ENCODE measurements around the gene SUV39H1.

Gene SUV39H1

GRCh38 chrX:48714573-48714972 lies 18.0 kb downstream of the SUV39H1 start:
- TF ChIP-seq CSDC2 (CRISPR knock-in tag; IDR thresholded peaks at IDR 0.05), result no peak
- TF ChIP-seq POU6F1 (CRISPR knock-in tag; IDR thresholded peaks at IDR 0.05; ENCODE audit: borderline replicate concordance, low read depth), result no peak
- ATAC-seq, result no peak

- no peak for TF ChIP-seq PPARA (CRISPR knock-in tag; IDR thresholded peaks at IDR 0.05; ENCODE audit: borderline replicate concordance)
- no peak for ATAC-seq
These were observed 18.5 kb downstream of the SUV39H1 start for GRCh38 chrX:48715072-48715471.

- ATAC-seq, result no peak
- TF ChIP-seq PATZ1 (CRISPR knock-in tag; IDR thresholded peaks at IDR 0.05; ENCODE audit: borderline replicate concordance) (no peak), TSHZ2 (CRISPR knock-in tag; IDR thresholded peaks at IDR 0.05) (no peak), ZNF70 (CRISPR knock-in tag; IDR thresholded peaks at IDR 0.05) (no peak), TCF4 (CRISPR knock-in tag; IDR thresholded peaks at IDR 0.05; ENCODE audit: borderline replicate concordance) (no peak), OSR1 (CRISPR knock-in tag; IDR thresholded peaks at IDR 0.05) (no peak), ARNTL (CRISPR knock-in tag; IDR thresholded peaks at IDR 0.05; ENCODE audit: borderline replicate concordance, low read depth) (no peak), ZNF565 (CRISPR knock-in tag; conservative IDR thresholded peaks at IDR 0.05; ENCODE audit: low read depth) (no peak), PPARA (CRISPR knock-in tag; IDR thresholded peaks at IDR 0.05; ENCODE audit: borderline replicate concordance) (no peak), CSRNP3 (CRISPR knock-in tag; IDR thresholded peaks at IDR 0.05) (no peak), ISL1 (CRISPR knock-in tag; IDR thresholded peaks at IDR 0.05) (no peak), CSDC2 (CRISPR knock-in tag; IDR thresholded peaks at IDR 0.05) (no peak), TOX (CRISPR knock-in tag; IDR thresholded peaks at IDR 0.05; ENCODE audit: borderline replicate concordance) (no peak), BACH2 (CRISPR knock-in tag; IDR thresholded peaks at IDR 0.05; ENCODE audit: borderline replicate concordance) (no peak), SNAI2 (CRISPR knock-in tag; IDR thresholded peaks at IDR 0.05) (no peak), ZNF8 (CRISPR knock-in tag; IDR thresholded peaks at IDR 0.05) (no peak), ZFP30 (CRISPR knock-in tag; IDR thresholded peaks at IDR 0.05) (no peak), ESRRG (CRISPR knock-in tag; IDR thresholded peaks at IDR 0.05) (no peak), GLIS3 (CRISPR knock-in tag; IDR thresholded peaks at IDR 0.05) (no peak), CREB5 (CRISPR knock-in tag; IDR thresholded peaks at IDR 0.05; ENCODE audit: low read depth) (no peak)
These were observed 19.5 kb downstream of the SUV39H1 start for GRCh38 chrX:48715876-48716502.

GRCh38 chrX:48719958-48720357 lies 23.4 kb downstream of the SUV39H1 start:
- no peak for ATAC-seq
- TF ChIP-seq RARB (CRISPR knock-in tag; IDR thresholded peaks at IDR 0.05) (no peak), CREB5 (CRISPR knock-in tag; IDR thresholded peaks at IDR 0.05; ENCODE audit: low read depth) (no peak), ZNF565 (CRISPR knock-in tag; conservative IDR thresholded peaks at IDR 0.05; ENCODE audit: low read depth) (no peak), CSDC2 (CRISPR knock-in tag; IDR thresholded peaks at IDR 0.05) (no peak), ZNF8 (CRISPR knock-in tag; IDR thresholded peaks at IDR 0.05) (no peak), TSHZ2 (CRISPR knock-in tag; IDR thresholded peaks at IDR 0.05) (no peak)
